GM23338 (cell line): Measurements from ENCODE around the gene PNKP. TPM values are rescaled to one million over a fixed set of nuclear protein-coding genes. Genes with fewer than 3 reads are reported as not detected.

Experiments used
- ATAC-seq: fragments of 200-7000 bp; cut with Tn5 transposase; 3 replicates; pipeline ENCODE4 v1.9.1; 2020
- DNase-seq: peaks from one replicate; pipeline ENCODE4 v3.0.0-alpha.2; 2015; ENCODE audit warnings: low spot score
- H2AFZ ChIP-seq: fragments of 200-600 bp; sonication (generic); 2 replicates; pipeline ENCODE4 v1.8.0; 2016; ENCODE audit warnings: antibody characterized with exemption, mild to moderate bottlenecking, moderate library complexity
- H3F3A ChIP-seq: fragments of 200-600 bp; sonication (generic); replicated peaks from 2 replicates; pipeline ENCODE4 v1.8.0; 2017; ENCODE audit warnings: antibody characterized with exemption, mixed run types, low read depth
- H3K27ac ChIP-seq: fragments of 200-600 bp; sonication (generic); 2 replicates; pipeline ENCODE4 v1.6.1; 2016; ENCODE audit warnings: low read depth
- H3K27me3 ChIP-seq: fragments of 200-600 bp; sonication (generic); 2 replicates; pipeline ENCODE4 v1.8.0; 2016; ENCODE audit warnings: mild to moderate bottlenecking, mixed run types, moderate library complexity; ENCODE audit not compliant: insufficient read depth
- H3K36me3 ChIP-seq: fragments of 200-600 bp; sonication (generic); 2 replicates; pipeline ENCODE4 v1.8.0; 2016; ENCODE audit warnings: mild to moderate bottlenecking; ENCODE audit not compliant: insufficient read depth
- H3K4me1 ChIP-seq: fragments of 200-600 bp; sonication (generic); 2 replicates; pipeline ENCODE4 v1.8.0; 2016; ENCODE audit warnings: mild to moderate bottlenecking, moderate library complexity; ENCODE audit not compliant: insufficient read depth
- H3K4me2 ChIP-seq: fragments of 200-600 bp; sonication (generic); 2 replicates; pipeline ENCODE4 v1.7.1; 2017; ENCODE audit warnings: mixed run types
- H3K4me3 ChIP-seq: fragments of 200-600 bp; sonication (generic); 2 replicates; pipeline ENCODE4 v1.6.1; 2016; ENCODE audit warnings: mixed run types
- H3K79me2 ChIP-seq: fragments of 200-600 bp; sonication (generic); replicated peaks from 2 replicates; pipeline ENCODE4 v1.8.0; 2017; ENCODE audit warnings: mild to moderate bottlenecking; ENCODE audit not compliant: insufficient read depth
- H3K9me2 ChIP-seq: fragments of 200-600 bp; sonication (generic); 2 replicates; pipeline ENCODE4 v1.8.0; 2017; ENCODE audit not compliant: insufficient read depth
- H4K20me1 ChIP-seq: fragments of 200-600 bp; sonication (generic); replicated peaks from 2 replicates; pipeline ENCODE4 v1.8.0; 2017; ENCODE audit warnings: mild to moderate bottlenecking; ENCODE audit not compliant: insufficient read depth
- H3K27ac Mint-ChIP-seq: 2 replicates; pipeline ENCODE4 v1.8.0; 2020; ENCODE audit warnings: inconsistent platforms, mild to moderate bottlenecking, moderate library complexity, mixed read lengths
- H3K27me3 Mint-ChIP-seq: 3 replicates; pipeline ENCODE4 v1.8.0; 2022; ENCODE audit warnings: low read depth, mild to moderate bottlenecking, moderate library complexity, mixed read lengths, inconsistent platforms; ENCODE audit not compliant: insufficient read depth, poor library complexity
- H3K36me3 Mint-ChIP-seq: 3 replicates; pipeline ENCODE4 v1.8.0; 2021; ENCODE audit warnings: low read depth, mild to moderate bottlenecking, inconsistent platforms, moderate library complexity, mixed read lengths
- H3K4me1 Mint-ChIP-seq: 3 replicates; pipeline ENCODE4 v1.8.0; 2020; ENCODE audit warnings: mild to moderate bottlenecking, inconsistent platforms, mixed read lengths
- H3K4me3 Mint-ChIP-seq: 3 replicates; pipeline ENCODE4 v1.8.0; 2021; ENCODE audit warnings: moderate library complexity, mild to moderate bottlenecking, inconsistent platforms, mixed read lengths
- H3K9me3 Mint-ChIP-seq: 3 replicates; pipeline ENCODE4 v1.8.0; 2020; ENCODE audit warnings: moderate library complexity, mild to moderate bottlenecking, inconsistent platforms, mixed read lengths
- CREB1 ChIP-seq: fragments of 250-450 bp; sonication (Bioruptor Pico); IDR thresholded peaks from 2 replicates; pipeline ENCODE4 v1.5.0; 2020; ENCODE audit warnings: low read depth, mild to moderate bottlenecking, moderate library complexity
- CTCF ChIP-seq, 2 experiments: fragments of 200-600 bp in 1 of 2; sonication (generic) in 1 of 2; conservative IDR thresholded peaks; 2 replicates each; pipeline versions ENCODE4 v1.5.1 to v1.6.1; 2016 to 2017; ENCODE audit warnings: antibody characterized with exemption in 2 of 2, low read depth in 2 of 2, mild to moderate bottlenecking in 2 of 2, moderate library complexity in 1 of 2
- EZH2phosphoT487 ChIP-seq: fragments of 200-600 bp; sonication (generic); IDR thresholded peaks from one replicate; pipeline ENCODE4 v1.8.1; 2018; ENCODE audit warnings: antibody characterized with exemption; ENCODE audit not compliant: unreplicated experiment
- NANOG ChIP-seq: IDR thresholded peaks from 2 replicates; pipeline ENCODE4 v1.6.1; 2016; ENCODE audit warnings: antibody characterized with exemption, borderline replicate concordance
- POLR2AphosphoS5 ChIP-seq: IDR thresholded peaks from 2 replicates; pipeline ENCODE4 v1.6.1; 2016; ENCODE audit warnings: antibody characterized with exemption, low read depth
- ZNF114 ChIP-seq: fragments of 250-450 bp; sonication (Bioruptor Pico); IDR thresholded peaks from 2 replicates; pipeline ENCODE4 v1.5.0; 2020; ENCODE audit warnings: mild to moderate bottlenecking, moderate library complexity
- ZNF331 ChIP-seq: fragments of 250-450 bp; sonication (Bioruptor Pico); IDR thresholded peaks from 2 replicates; pipeline ENCODE4 v1.5.0; 2020; ENCODE audit warnings: low read depth, mild to moderate bottlenecking, moderate library complexity
- polyA plus RNA-seq: library from polyadenylated mRNA; unstranded; fragments of >200 nt; fragmentation: Nextera tagmentation; extraction: Ambion mirVana; gene quantifications from 2 replicates; pipeline ENCODE4 v1.2.1, GENCODE V29; 2016
- total RNA-seq: library from RNA; depleted of rRNA; stranded (reverse); fragments of >200 nt; shearing (Covaris generic); gene quantifications from 2 replicates; pipeline ENCODE4 v1.2.3, GENCODE V29; 2014
- TF ChIP-seq, protein P1 (sequence below): IDR thresholded peaks from one replicate; pipeline ENCODE4 v1.6.1; 2018; ENCODE audit warnings: antibody characterized with exemption; ENCODE audit not compliant: unreplicated experiment
- TF ChIP-seq, protein P2 (sequence below): IDR thresholded peaks from 2 replicates; pipeline ENCODE4 v1.6.1; 2016; ENCODE audit warnings: antibody characterized with exemption

The PNKP gene
- total and polyA plus RNA-seq, 2 experiments from 2014 or later = 99.6 to 109 TPM

GRCh38 chr19:49849433-49850220 lies 17.7 kb downstream of the PNKP start (continued):
- TF ChIP-seq, protein P1, sequence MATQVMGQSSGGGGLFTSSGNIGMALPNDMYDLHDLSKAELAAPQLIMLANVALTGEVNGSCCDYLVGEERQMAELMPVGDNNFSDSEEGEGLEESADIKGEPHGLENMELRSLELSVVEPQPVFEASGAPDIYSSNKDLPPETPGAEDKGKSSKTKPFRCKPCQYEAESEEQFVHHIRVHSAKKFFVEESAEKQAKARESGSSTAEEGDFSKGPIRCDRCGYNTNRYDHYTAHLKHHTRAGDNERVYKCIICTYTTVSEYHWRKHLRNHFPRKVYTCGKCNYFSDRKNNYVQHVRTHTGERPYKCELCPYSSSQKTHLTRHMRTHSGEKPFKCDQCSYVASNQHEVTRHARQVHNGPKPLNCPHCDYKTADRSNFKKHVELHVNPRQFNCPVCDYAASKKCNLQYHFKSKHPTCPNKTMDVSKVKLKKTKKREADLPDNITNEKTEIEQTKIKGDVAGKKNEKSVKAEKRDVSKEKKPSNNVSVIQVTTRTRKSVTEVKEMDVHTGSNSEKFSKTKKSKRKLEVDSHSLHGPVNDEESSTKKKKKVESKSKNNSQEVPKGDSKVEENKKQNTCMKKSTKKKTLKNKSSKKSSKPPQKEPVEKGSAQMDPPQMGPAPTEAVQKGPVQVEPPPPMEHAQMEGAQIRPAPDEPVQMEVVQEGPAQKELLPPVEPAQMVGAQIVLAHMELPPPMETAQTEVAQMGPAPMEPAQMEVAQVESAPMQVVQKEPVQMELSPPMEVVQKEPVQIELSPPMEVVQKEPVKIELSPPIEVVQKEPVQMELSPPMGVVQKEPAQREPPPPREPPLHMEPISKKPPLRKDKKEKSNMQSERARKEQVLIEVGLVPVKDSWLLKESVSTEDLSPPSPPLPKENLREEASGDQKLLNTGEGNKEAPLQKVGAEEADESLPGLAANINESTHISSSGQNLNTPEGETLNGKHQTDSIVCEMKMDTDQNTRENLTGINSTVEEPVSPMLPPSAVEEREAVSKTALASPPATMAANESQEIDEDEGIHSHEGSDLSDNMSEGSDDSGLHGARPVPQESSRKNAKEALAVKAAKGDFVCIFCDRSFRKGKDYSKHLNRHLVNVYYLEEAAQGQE = no peak

DNA sequence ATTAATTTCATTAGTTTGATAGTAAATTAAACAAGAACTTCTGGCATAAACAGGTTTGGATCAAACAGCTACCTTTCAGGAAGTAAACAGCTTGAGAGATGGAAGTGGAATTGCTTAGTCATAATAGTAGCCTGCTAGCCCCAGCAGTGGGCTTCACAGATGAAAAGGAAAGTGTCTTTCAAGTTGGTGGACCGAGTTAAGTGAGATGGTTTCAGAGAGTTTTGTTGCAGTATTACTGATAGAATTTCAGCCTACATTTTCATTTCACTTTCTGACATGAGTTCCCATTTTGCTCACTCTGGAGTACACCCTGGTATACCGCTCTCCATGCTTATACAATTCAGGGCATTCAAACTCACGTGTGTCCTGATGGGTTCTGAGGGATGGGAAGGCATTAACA lies 18.4 kb downstream of the PNKP start:
- Mint-ChIP-seq H3K36me3 (peaks cover 34% of the 10 kb centered on the region), H3K9me3 (peaks cover 10% of the 10 kb centered on the region; the same call in 2 of the 3 replicates), H3K27ac (no peak overlapping the region), H3K4me1 (peaks cover 24% of the 10 kb centered on the region), H3K4me3 (peak overlapping the region; percentile 21; the same call in 1 of the 3 replicates), H3K27me3 (peaks cover 19% of the 10 kb centered on the region)
- H3K9me2 ChIP-seq = 0 out of 2 replicates have a peak, but pooled peaks cover 3% of the 10 kb centered on the region
- H3K27me3 ChIP-seq = no peaks in the 10 kb centered on the region
- H3K27ac ChIP-seq = no peak overlapping the region
- H3K4me3 ChIP-seq = no peak overlapping the region
- H3K79me2 ChIP-seq = peaks cover 36% of the 10 kb centered on the region
- peaks cover 30% of the 10 kb centered on the region for H4K20me1 ChIP-seq
- no peak for TF ChIP-seq ZNF331 (CRISPR knock-in tag)
- no peak for TF ChIP-seq CREB1 (CRISPR knock-in tag)
- TF ChIP-seq EZH2phosphoT487 = no peak
- no peak for TF ChIP-seq POLR2AphosphoS5
- no peak for TF ChIP-seq ZNF114
- no peak overlapping the region for H2AFZ ChIP-seq
- no peaks in the 10 kb centered on the region; the same call in 1 of the 2 replicates for H3K36me3 ChIP-seq
- no peak for ATAC-seq
- no peak for DNase-seq
- H3K4me2 ChIP-seq = no peak overlapping the region
- H3K4me1 ChIP-seq = peaks cover 21% of the 10 kb centered on the region
- H3F3A ChIP-seq = peaks cover 18% of the 10 kb centered on the region

DNA sequence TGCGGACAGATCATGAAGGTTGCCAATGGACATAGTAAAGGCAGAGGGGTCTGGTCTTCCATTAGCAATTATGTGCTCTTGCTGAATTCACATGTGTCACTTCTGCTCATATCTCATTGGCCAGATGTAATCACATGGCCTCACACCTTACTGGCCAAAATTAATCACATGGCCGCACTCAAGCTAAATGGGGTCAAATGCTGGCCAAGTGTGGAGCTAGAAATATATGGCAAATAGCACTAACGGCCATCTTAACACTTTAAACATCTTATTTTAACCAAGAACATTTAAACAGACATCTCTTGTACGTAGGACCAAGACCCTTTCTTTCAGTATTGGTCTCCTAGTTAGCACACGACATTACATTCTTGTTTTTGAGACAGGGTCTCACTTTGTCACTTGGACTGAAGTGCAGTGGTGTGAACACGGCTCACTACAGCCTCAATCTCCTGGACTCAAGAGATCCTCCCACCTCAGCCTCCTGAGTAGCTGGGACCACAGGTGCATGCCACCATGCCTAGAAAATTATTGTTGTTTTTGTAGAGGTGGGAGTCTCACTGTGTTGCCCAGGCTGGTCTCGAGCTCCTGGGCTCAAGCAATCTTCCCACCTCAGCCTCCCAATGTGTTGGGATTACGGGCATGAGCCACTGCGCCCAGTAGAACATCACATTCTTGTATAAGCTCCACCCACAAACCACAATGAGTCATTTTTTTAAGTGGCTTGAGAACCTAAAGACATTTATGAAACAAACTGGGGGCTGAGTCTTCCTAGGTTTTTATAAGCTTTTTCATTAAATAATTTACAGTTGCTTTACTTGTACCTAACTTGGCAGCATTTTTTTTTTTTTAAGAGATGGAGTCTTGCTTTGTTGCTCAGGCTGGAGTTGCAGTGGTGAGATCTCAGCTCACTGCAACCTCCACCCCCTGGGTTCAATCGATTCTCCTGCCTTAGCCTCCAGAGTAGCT lies 19.4 kb downstream of the PNKP start:
- H3K27me3 Mint-ChIP-seq = peaks cover 16% of the 10 kb centered on the region
- Histone ChIP-seq H3K9me2 (0 out of 2 replicates have a peak, but pooled peaks cover 3% of the 10 kb centered on the region), H2AFZ (no peak overlapping the region), H3K79me2 (peaks cover 26% of the 10 kb centered on the region), H3K36me3 (no peaks in the 10 kb centered on the region), H3K4me3 (no peak overlapping the region), H3K4me2 (no peak overlapping the region), H3K4me1 (peaks cover 15% of the 10 kb centered on the region), H3F3A (peaks cover 14% of the 10 kb centered on the region; the same call in 1 of the 2 replicates), H3K27ac (no peak overlapping the region), H4K20me1 (peaks cover 21% of the 10 kb centered on the region), H3K27me3 (no peaks in the 10 kb centered on the region)
- peaks cover 10% of the 10 kb centered on the region; the same call in 2 of the 3 replicates for H3K9me3 Mint-ChIP-seq
- ATAC-seq (no peak), DNase-seq (no peak)
- H3K36me3 Mint-ChIP-seq = peaks cover 26% of the 10 kb centered on the region
- TF ChIP-seq NANOG = no peak
- no peak for TF ChIP-seq CTCF (conservative IDR thresholded peaks at IDR 0.05; ENCODE audit: low read depth in 2 of 2)
- TF ChIP-seq, protein P2, sequence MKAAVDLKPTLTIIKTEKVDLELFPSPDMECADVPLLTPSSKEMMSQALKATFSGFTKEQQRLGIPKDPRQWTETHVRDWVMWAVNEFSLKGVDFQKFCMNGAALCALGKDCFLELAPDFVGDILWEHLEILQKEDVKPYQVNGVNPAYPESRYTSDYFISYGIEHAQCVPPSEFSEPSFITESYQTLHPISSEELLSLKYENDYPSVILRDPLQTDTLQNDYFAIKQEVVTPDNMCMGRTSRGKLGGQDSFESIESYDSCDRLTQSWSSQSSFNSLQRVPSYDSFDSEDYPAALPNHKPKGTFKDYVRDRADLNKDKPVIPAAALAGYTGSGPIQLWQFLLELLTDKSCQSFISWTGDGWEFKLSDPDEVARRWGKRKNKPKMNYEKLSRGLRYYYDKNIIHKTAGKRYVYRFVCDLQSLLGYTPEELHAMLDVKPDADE = no peak
- TF ChIP-seq POLR2AphosphoS5 = no peak
- H3K4me1 Mint-ChIP-seq = peaks cover 19% of the 10 kb centered on the region
- H3K27ac Mint-ChIP-seq = no peak overlapping the region
- H3K4me3 Mint-ChIP-seq = no peak overlapping the region
